GM12874 (cell line): ENCODE data around the gene AP3D1.

Experiments used
- TF ChIP-seq, protein P1 (sequence below): IDR thresholded peaks from 2 replicates; pipeline ENCODE4 v1.5.1; 2011; ENCODE audit warnings: low read depth, mild to moderate bottlenecking, control low read depth, low read length, moderate library complexity; ENCODE audit not compliant: insufficient read depth

The AP3D1 gene

DNA sequence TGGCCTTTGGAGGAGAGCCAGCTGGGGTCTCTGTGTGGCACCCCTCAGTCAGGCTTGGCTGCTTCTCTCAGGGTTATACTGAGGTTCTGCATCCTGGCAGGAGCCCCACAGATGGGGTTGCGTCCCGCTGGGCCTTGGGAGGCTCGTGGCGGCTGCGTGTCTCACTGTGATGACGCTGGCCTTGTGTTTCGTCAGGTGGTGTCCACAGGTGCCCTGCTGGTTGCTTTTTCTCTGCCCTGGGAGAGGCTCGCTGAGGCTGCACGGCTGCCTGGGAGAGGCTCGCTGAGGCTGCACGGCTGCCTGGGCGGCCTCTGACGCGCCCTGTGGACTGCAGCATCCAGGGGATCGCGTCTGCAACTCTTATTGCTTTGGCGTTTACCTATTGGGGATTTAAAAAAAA lies 27.7 kb upstream of the AP3D1 start:
- TF ChIP-seq, protein P1, sequence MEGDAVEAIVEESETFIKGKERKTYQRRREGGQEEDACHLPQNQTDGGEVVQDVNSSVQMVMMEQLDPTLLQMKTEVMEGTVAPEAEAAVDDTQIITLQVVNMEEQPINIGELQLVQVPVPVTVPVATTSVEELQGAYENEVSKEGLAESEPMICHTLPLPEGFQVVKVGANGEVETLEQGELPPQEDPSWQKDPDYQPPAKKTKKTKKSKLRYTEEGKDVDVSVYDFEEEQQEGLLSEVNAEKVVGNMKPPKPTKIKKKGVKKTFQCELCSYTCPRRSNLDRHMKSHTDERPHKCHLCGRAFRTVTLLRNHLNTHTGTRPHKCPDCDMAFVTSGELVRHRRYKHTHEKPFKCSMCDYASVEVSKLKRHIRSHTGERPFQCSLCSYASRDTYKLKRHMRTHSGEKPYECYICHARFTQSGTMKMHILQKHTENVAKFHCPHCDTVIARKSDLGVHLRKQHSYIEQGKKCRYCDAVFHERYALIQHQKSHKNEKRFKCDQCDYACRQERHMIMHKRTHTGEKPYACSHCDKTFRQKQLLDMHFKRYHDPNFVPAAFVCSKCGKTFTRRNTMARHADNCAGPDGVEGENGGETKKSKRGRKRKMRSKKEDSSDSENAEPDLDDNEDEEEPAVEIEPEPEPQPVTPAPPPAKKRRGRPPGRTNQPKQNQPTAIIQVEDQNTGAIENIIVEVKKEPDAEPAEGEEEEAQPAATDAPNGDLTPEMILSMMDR: no peak

DNA sequence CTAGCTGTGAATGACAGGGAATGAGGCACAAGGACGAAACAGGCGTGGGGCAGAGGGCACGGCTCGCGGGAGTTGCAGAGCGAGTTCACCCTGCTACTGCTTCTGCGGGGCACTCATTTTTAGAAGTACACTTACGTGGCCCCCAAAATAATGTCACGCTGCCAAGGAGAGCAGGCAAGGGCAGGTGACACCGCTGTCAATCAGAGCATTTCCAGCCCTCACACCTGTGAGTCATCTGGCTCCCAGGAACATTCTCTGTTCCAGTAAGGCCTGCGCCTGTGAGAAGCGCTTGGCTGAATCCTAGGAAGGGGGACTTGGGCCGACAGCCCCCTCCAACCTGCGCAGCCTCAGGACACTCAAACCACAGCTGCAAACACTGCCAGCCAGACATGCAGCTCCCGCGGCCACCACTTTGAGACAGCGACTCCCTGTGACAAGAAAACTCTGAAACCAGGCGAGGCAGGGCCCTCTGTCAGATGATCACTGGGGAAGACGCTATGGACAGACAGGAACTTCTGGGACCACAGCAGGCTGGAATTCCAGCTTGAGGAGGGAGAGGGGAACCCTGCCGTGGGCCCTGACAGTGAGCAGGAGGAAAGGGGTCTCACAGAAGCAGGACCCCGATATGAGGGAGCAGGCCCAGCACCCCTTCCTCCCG lies 25.1 kb upstream of the AP3D1 start:
- TF ChIP-seq, protein P1: no peak

DNA sequence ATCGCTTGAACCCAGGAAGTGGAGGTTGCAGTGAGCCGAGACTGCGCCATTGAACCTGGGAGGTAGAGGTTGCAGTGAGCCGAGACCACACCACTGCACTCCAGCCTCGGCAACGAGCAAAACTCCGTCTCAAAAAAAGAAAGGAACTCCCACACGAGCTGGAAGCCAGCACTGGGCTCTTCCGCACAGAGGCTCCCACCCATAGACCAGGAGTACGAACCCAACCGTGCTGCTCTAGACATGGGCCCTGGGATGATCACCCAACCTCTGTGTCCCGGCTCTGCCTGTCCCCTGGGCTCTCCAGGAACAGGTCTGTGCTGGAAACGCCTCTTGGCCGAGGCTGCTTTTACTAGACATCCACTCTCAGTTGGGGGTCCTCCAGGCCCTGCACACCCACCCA lies 24.4 kb upstream of the AP3D1 start:
- TF ChIP-seq, protein P1: no peak

DNA sequence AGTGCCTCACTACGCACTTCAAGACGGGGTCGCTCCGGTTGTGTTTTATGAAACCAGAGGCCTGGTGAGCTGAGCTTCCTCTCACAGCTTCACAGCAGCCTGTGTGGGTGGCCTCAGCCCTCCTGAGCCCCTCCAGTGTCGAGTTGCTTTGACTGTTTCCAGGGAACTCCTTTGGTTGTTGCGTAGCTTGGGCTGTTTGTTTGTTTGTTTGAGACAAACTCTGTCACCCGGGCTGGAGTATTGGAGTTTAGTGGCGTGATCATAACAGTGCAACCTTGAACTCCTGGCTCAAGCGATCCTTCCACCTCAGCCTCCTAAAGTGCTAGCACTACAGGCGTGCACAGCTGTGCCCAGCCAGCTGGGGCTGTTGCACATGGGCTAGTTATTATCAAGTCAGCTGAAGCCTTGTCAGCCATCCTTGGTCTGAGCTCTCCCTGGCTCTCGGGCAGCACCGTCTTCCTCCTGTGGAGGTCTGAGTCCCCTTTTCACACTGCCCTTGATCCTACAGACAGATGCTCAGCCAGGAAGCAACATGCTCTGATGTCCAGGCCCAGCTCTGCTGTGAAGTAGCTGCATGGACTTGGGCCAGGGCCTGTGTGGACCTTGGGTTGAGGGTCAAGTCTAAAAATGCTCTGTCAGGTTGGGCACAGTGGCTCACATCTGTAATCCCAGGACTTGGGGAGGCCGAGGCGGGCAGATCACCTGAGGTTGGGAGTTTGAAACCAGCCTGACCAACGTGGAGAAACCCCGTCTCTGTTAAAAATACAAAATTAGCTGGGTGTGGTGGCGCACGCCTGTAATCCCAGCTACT lies 22.6 kb upstream of the AP3D1 start:
- TF ChIP-seq, protein P1: no peak

DNA sequence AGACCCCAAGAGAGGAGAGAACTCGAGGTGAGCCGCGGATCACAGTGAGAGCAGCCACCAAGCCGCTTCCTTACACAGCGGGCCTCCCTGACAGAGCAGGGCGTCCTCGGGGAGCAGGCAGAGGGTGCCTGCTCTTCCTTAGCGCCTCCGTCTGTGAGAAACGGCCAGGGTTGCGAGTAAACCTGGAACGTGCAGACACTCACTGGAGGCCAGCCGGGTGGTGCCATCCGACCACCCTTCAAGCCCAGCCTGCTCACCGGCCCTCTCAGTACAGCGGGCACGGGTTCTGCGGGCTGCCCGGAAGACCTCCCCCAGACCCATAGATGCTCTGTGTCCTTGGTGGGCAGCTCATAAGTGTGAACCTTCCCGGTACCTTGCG lies 22.0 kb upstream of the AP3D1 start:
- TF ChIP-seq, protein P1: no peak

DNA sequence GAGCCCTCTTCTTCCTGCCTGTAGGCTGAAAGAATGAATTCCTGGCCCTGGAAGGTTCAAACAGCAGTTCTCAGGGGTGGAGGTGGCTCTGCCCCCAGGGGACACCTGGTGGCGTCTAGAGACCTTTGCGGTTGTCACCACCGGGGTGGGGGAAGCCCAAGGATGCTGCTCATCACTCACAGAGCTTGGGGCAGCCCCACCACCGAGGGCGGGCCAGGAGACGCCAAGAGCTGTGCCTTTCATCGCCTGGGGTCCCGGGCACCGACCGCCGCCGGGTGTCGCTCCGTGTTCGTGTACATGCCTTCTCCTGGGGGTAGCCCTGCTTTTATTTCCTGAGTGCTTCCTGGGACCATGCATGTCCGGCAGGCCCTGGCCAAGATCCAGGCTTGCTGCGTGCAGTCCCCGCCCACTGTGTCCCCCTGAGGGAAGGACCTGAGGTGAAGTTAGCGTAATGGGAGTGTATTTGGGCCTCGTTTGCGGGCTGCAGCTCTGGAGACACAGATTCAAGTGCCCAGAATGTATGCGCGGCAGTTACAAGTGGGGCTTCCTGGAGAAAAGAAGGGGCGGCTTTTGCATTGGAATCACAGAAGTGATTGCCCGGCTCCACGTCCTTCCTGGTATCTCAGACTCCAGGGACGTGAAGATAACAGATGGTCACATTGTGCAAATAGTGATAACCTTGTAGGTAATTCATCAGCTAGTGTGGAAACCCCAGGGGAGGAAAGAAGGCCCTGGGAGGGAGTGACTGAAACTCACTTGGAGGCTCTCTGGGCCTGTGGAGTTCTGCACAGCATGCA lies 20.2 kb upstream of the AP3D1 start:
- TF ChIP-seq, protein P1: peak; percentile 40; the same call in 1 of the 2 replicates

DNA sequence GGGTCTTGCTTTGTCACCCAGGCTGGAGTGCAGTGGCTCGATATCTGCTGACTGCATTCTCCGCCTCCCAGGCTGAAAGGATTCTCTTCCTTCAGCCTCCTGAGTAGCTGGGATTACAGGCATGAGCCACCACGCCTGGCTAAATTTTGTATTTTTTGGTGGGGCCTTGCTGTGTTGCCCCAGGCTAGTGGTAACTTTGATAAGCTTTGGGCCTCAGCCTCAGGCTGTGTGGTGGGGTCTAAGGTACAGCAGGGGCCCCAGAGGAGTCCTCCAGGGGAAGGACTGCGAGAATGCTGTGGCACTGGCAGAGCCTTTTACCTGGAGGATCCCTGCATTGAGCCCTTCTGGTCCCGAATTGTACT lies 19.6 kb upstream of the AP3D1 start:
- TF ChIP-seq, protein P1: no peak
